HG03135 (cell line): ENCODE results near the gene GNAT3.

Experiments used
- ATAC-seq: cut with Tn5 transposase; IDR thresholded peaks from one replicate; pipeline ENCODE4 v1.9.1; 2021; ENCODE audit warnings: mild to moderate bottlenecking, moderate library complexity; ENCODE audit not compliant: unreplicated experiment

GNAT3 gene

DNA sequence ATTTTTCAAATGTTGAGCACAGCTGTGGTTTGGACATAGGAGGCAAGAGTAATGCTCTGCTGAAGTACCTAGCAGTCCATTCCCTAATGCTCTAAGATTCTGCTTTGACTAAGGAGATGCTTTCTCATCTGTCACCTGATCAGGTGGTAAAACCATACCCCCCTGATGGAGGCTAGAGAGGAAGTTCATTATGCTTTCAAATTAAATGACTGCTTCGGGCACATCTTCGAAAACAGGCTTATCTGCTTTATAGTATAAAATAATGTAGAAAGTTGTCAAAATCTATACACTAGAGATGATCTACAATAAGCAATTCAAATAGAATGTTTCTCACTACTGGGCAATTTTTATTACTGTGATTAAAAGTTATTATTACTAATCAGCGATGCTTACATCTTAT lies at the start of gene GNAT3:
TSS of gene GNAT3 (minus strand) at position 101 of the 400 bp plus-strand sequence. CDS start 138 bp downstream, outside the sequence.
- ATAC-seq = no peak

DNA sequence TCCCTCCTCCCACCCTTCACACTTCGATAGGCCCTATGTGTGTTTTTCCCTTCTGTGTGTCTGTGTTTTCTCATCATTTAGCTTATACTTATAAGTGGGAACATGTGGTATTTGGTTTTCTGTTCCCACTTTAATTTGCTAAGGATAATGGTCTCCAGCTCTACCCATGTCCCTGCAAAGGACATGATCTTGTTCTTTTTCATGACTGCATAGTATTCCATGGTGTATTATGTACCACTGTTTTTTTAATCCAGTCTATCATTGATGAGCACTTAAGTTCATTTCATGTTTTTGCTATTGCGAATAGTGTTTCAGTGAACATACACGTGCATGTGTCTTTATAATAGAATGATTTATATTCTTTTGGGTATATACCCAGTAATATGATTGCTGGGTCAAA lies 46.3 kb upstream of the GNAT3 start:
- ATAC-seq = no peak

DNA sequence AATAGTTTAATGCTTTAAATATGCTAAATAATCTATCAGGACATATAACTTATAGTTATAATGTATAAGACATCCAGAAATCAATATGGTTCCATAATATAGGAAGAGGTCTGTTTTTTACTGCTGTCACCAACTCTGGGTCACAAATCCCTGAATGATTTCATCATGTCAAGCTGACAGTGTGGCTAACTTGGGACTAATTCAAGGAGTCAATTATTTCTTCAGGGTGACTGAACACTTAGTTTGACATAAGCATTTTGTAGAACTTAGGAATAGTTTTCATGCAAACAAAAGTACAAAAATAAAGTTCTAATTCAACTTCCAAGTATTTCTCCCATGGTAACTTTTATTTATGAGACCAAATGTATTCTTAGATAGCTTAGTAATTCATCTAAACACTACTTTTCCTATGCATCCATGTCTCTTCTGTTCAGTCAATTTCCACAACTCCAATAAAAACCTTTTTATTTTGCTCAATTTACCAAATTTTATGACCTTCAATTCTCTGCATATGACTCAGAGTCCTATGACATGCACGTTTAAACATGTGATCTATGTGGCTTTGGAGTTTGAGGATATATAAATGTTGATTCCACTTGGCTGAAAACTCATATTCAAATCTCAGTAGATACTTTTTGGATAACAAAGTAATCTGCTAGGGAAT lies 40.3 kb upstream of the GNAT3 start:
- ATAC-seq = no peak

DNA sequence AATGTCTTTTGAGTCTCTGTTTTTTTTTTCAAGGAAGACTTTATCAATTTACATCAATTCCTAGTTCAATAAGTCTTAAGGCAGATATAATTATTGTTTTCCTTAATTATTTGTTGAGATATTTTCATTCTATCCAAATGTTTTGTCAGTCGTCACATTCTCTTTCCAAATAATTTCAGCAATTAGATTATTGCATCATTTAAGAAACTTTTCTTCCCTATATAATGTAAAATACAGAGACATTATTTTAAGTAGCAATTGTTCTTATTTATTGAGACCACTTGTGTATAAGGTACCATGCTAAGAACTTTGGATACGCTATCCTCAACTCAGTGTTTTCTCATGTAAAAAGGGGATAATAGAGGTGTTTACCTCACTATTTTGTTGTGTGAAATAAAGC lies 38.1 kb upstream of the GNAT3 start:
- no peak for ATAC-seq

DNA sequence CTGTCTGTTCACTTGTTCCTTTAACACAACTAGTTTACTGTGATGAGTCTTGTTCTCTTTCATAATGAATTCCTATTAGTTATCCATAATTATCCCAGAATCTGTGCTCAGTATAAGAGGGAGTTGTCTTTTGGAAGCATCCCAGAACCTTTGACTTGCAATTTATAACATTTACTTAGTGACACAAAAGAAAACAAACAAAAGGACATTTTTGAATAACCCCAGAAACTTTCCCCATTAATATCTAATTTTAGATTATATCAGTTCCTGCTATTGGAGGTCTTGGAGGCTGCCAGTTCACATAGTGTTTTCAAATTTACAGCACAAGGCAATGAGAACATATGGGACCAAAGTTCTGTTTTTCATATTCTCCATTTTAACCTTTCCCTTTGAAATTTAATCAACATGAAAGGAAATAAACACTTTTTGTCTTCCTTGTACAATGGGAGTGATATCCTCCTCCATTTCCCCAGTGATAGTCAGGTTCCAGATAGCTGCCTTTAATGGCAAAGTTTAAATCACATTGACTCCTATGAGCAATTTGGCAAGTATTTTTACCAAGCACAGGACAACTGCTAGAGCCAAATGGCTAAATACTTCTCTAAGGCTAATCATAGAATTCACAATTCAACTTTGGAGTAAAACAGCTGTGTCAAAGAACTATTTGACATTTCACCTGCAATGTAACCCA lies 37.1 kb upstream of the GNAT3 start:
- no peak for ATAC-seq

DNA sequence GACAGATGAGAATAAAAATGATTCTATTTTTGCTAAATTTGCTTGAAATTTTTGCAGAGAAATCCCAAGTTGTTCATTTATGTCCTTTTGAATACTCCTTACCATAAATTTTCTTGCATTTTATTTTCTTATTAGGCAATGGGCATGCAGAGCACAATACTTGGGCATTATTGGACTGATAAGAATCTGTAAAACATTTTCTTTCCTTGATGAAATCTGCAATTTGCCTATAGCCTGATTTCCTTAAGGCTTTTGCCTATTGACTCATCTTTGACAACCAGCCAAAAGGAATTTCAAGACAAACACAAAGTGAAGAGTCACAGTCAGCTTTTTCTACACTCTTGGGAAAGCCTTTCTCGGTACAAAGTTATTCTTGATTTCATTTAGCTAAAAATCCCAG lies 30.5 kb upstream of the GNAT3 start:
- no peak for ATAC-seq

DNA sequence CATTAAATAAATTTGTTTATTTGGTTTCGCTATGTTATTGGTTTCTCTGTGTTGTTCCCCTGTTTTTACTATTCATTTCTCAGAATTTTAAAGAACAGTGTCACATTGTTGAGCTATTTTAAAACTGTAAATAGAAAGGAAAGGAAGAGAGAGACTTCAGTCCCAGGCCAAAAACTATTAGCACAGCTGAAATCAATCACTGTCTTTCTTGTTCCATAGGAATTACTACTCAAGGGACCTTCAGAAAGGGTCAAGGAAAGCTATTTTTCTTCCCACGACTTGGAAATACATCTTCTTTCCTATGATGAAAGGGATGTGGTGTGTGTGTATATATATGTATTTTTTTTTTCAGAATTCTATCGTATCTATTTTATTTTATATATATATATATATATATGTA lies 29.0 kb upstream of the GNAT3 start:
- ATAC-seq = no peak

DNA sequence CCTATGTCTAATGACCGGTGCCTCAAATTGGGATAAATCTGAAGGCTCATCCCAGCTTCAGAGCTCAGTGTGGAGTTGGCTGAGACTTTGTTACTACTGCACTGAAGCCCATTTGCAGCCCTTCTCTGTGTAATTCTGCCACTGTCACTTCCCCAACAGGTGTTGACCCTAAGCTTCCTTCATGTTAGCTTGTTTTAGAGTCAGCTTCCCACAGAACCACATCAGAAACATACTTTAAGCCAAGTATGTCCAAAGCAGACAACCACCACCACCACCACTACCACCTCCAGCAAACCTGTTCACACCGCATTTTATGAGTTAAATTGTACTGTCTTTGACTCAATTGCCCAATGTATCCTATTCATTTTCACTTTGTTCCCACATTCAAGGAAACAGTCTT lies 25.2 kb upstream of the GNAT3 start:
- ATAC-seq = no peak

DNA sequence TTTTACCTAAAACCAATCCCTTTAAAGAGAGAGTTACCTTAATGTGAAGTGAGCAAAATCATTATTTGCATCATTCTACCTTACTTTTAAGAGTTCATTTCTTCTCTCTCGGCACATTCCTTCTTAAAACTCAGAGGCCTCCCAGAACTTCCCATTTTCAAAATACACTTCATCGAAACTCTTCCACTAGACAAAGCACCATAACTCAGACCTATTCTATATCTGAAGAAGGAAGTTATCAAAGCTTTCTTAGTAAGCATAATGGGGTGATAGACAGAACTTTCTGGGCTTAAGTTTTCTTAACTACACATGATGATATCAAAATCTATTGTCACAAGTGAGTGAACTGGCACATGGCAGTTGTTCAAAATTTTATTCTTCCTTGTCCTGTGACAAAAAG lies 24.6 kb upstream of the GNAT3 start:
- no peak for ATAC-seq

DNA sequence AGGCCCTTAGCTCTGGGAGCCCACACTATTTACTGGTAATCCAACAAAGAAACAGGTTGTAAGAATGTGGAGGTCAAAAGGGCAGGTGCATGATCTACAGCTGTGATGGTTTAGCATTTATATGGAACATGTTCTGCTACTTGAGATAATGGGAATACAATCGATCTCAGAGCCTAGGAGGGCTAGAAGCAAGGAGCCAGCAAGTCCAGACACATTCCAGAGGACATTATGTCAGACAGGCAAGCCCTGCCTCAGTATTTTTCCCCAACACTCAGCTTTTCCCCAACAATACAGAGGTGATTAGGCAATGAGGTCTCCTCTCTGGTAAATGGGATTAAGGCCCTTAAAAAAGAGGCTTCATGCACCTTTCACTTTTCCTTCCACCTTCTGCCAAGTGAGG lies 21.4 kb upstream of the GNAT3 start:
- ATAC-seq = no peak

DNA sequence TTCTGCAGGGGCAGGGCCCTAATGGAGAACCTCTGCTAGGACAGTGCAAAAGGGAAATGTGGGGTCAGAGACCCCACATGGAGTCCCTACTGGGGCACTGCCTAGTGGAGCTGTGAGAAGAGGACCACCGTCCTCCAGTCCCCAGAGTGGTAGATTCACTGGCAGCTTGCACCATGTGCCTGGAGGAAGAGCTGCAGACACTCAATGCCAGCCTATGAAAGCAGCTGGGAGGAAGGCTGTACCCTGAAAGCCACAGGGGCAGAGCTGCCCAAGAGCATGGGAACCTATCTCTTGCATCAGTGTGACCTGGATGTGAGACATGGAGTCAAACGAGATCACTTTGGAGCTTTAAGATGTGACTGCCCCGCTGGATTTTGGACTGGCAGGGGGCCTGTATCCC lies 20.3 kb upstream of the GNAT3 start:
- ATAC-seq = no peak

DNA sequence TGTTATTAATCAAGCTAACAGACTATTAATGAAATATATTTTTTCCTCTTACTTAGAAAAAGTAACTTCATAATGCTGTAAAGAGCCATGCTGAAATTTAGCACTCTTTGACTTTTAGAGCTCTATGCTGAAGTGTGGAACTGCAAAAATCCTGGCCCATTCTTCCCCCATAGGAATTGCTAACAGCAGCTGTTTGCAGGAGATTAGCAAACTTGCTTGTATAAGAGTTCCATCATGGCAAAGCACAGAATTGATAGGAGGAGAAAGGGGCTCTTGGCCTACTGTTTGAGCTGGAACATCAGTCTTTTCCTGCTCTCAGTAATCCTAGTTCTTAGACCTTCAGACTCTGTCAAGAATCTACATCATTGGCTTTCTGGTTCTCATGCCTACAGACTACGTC lies 18.3 kb upstream of the GNAT3 start:
- ATAC-seq = no peak

DNA sequence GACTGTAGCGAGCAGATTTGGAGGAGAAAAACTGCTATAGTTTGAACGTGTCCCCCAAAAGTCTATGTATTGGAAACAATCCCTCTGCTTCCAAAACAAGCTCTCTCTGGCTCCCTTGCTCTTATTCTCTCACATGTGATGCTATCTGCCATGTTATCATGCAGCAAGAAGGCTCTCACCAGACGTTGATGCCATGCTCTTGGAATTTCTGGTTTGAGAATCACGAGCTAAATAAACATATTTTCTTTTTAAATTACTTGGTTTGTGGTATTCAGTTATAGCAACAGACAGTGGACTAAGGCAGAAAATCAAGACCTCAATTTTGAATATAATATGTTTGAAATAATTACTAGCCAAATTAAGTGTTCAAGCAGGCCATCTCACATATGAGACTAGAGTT lies 17.5 kb upstream of the GNAT3 start:
- no peak for ATAC-seq

DNA sequence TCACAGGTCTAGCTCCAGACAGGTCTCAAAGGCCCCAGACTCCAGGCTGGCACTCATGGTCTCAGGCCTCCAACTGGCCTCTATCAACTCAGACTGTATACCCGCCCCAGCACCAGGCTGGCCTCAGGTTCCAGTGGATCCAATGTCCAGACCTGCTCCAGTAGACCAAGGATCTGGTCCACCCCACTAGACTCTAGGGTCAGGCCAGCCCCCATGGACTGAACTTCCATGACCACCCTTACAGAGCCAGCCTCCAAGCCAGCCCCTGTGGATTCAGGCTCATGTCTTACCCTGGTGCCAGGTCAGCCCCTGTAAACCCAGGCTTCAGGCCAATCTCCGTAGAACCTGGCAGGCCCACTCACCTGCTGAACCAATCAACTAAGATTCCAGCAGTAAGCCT lies 16.8 kb upstream of the GNAT3 start:
- no peak for ATAC-seq

DNA sequence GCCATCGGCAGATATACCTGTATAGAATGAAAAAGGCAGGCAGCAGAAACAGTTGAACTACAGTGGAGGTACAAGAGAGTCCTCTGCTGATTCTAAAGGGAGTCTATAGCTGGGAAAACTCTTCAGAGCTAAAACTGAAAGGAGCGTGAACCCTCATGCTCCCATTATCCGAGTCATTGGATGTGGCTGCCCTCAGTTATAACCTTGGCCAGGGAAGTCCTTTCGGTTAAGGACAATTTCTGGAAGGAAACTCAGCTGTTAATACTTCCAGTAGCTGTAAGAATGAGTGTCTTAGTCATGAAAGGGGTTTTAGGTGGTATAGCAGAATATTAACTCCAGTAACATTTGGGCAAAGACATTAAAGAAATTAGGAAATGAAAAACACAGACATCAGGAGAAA lies 14.6 kb upstream of the GNAT3 start:
- no peak for ATAC-seq

DNA sequence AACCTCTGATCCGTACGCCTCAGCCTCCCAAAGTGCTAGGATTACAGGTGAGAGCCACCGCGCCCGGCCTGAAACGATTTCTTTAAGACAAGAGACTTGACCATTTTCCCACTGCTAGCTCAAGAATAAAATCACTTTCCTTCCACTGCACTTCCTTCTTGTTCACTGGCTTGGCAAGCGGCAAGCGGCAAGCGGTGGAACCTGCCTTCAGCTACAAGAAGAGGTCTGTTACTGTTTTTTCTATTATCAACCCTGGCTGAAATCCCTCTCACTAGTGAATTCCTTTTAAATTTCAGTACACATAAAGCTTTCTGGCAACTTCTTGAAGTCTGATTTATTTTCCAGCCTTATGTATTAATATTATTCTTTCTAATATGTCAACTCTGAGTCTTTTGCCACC lies 12.8 kb upstream of the GNAT3 start:
- no peak for ATAC-seq

DNA sequence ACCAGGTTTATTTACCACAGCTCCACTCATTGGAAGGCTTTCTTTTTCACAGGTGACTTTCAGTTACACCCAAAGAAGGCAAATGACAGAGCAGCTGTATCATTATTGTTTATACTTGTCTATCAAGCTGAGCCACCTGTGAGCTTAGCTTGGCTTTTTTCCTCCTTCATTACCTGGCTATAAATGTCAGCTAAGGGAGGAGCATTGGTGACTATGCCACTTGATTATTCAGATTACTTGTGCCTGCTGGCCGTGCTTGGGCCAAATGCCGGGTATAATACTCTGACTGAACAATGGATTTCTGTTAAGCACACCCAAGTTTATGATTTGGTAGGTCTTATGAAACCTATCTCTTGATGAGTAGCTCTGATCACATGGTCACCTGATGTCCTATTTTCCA lies 9.9 kb upstream of the GNAT3 start:
- ATAC-seq = no peak

DNA sequence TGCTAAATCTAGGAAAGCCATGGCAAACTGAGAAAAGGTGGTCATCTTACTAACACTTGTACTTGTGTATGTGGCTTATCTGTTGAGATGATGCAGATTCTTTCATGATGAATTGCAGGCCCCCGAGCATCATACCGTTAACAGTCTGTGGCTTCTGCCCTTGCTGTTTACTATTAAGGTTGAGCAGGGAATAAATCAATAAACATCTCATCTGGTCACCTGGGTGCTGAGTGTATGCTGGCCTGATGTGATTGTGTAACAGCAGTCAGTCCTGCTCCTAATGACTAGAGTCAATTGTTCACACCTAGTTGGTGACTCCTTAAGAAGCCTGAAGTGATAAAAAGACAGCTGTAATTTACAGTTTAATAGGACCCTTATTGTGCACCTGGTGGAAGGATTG lies 8.3 kb upstream of the GNAT3 start:
- no peak for ATAC-seq

DNA sequence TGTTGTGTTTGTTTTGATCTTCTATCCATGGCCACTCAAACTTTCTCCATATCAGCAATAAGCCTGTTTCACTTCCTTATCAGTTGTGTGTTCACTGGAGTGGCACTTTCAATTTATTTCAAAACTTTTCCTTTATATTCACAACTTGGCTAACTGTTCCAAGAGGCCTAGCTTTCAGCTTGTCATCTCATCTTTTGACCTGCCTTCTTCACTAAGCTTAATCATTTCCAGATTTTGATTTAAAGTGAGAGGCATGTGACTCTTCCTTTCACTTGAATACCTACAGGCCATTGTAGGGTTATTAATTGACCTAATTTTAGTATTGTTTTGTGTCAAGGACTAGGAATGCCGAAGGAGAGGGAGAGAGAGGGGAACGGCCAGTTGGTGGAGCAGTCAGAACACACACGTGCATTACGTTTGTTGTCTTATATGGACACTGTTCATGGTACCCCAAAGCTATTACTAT lies 5.5 kb upstream of the GNAT3 start:
- ATAC-seq = no peak

DNA sequence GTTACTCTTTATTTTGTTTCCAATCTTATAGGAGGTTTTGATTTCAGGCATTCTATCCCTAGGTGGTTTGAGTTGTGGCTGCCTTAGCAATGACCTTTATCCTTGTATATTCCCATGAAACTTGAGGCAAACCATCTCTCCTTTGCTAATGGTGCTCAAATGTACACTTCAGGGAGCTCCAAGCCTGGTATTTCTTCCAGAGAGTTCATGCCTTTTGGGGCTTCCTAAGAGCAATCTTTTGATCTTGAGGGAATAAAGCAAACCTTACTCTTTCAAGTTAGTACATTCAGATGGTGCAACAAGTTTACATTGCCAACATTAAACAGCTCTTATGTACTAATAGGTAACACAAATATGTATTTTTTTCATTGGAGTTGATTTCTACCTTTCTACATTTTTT lies 3.4 kb upstream of the GNAT3 start:
- no peak for ATAC-seq

DNA sequence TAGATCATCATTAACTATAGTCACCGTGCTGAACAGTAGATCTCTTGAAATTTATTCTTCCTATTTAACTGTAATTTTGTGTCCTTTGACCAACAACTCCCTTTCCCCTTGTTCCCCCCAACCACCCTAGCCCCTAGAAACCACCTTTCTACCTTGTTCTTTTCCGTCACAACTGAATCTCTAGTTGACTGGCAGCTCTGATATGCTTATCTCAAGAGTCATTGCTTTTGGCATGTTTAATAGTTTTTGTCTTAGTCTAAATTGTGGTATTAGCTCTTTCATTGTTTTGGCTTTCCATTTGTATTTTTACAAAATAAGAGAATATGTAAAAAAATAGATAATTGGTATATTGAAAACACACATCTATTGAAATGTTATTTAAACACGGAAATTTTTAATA lies 1.8 kb downstream of the GNAT3 start:
- ATAC-seq = no peak

DNA sequence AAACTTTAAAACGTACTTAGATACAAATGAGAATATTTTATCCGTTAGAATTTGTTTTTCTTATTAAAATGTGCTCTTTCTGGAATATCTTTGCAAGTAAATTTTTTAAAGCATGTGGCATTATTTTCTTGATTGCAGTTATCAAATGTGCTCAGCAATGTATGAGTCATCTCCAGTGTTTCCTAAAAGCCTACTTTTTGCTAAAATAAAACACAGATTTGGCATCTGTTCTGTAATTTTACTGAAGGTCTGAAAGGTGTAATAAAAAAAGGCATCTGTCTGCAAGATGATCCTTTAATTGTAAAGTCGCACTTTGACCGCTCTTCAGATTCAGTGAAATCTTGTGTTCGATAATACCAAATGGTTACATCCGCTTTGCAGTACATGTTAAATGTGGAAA lies 3.4 kb downstream of the GNAT3 start:
- no peak for ATAC-seq
